Sigmoid colon (tissue), 7 donors: ENCODE data around the gene VWA5A. TPM values are rescaled to one million over a fixed set of nuclear protein-coding genes. Genes with fewer than 3 reads are reported as not detected.
"Not testable (repeated sequence)": the region's sequence is repeated elsewhere in the genome, so short reads cannot be mapped to it uniquely, and the experiment has no call there.

ENCODE experiments used
- DNase-seq: peaks from one replicate; pipeline ENCODE4 v3.0.0-alpha.2; 2019
- H3K27ac ChIP-seq, 4 donors: fragments of 200-600 bp; sonication (generic); one replicate each; pipeline ENCODE4 v1.5.1; 2016 to 2019; ENCODE audit warnings: mild to moderate bottlenecking in 1 of 4
- H3K27me3 ChIP-seq, 3 donors: fragments of 200-600 bp; sonication (generic); one replicate each; pipeline ENCODE4 v1.5.1; 2019; ENCODE audit warnings: mild to moderate bottlenecking in 1 of 3
- H3K36me3 ChIP-seq, 4 donors: fragments of 200-600 bp; sonication (generic); one replicate each; pipeline ENCODE4 v1.5.1; 2016 to 2019
- H3K4me1 ChIP-seq, 4 donors: fragments of 200-600 bp; sonication (generic); one replicate each; pipeline ENCODE4 v1.5.1; 2017 to 2019
- H3K4me3 ChIP-seq, 4 donors: fragments of 200-600 bp; sonication (generic); one replicate each; pipeline ENCODE4 v1.5.1; 2017 to 2019; ENCODE audit warnings: mild to moderate bottlenecking in 2 of 4, moderate library complexity in 1 of 4
- H3K9me3 ChIP-seq, 4 donors: fragments of 200-600 bp in 3 of 4; sonication (generic) in 3 of 4; one replicate each; pipeline versions ENCODE4 v1.5.1 to v1.6.1; 2013 to 2019
- CTCF ChIP-seq, 4 experiments: fragments of 450-650 bp in 3 of 4; fragments of 200-600 bp in 1 of 4; IDR thresholded peaks; one replicate each; pipeline ENCODE4 v1.5.1; 2016 to 2019; ENCODE audit warnings: antibody characterized with exemption in 4 of 4, mild to moderate bottlenecking in 3 of 4, moderate library complexity in 2 of 4
- EP300 ChIP-seq, 4 donors: sonication (generic); formaldehyde crosslinking; IDR thresholded peaks; one replicate each; pipeline ENCODE4 v1.6.1; 2017; ENCODE audit warnings: antibody characterized with exemption in 4 of 4
- POLR2A ChIP-seq, 2 donors: fragments of 450-650 bp; IDR thresholded peaks; one replicate each; pipeline ENCODE4 v1.6.1; 2016; ENCODE audit warnings: antibody characterized with exemption in 2 of 2, mild to moderate bottlenecking in 2 of 2, moderate library complexity in 2 of 2
- POLR2AphosphoS5 ChIP-seq, 4 donors: sonication (generic); formaldehyde crosslinking; IDR thresholded peaks; one replicate each; pipeline ENCODE4 v1.6.1; 2017; ENCODE audit warnings: antibody characterized with exemption in 4 of 4
- WGBS, 2 donors: extraction: QIAGEN DNeasy Blood & Tissue Kit; methylation state at CpG; one replicate each; pipeline ENCODE4 v1.1.7; 2013; 5-methylcytosine and 5-hydroxymethylcytosine counted together
- intact Hi-C: fragments of 100-400 bp; cut with DNase I; formaldehyde crosslinking; loops from one replicate; pipeline ENCODE4 v1.15.1; 2023
- polyA plus RNA-seq, 3 donors: library from polyadenylated mRNA; stranded (reverse); fragments of 200-250 nt; gene quantifications; one replicate each; pipeline ENCODE4 v1.2.3, GENCODE V29; 2013
- total RNA-seq, 4 donors: library from RNA; depleted of rRNA; stranded (reverse); fragments of >200 nt; gene quantifications; one replicate each; pipeline ENCODE4 v1.1.0, GENCODE V29; 2016
- donor health status: healthy with polysubstance abuse.
- donor health status: Bipolar disorder and iron deficiency.
- donor health status: healthy.

Gene VWA5A
- total and polyA plus RNA-seq, 7 donors: 14.2 to 43.8 (median 16.6) TPM

GRCh38 chr11:124153821-124154220 is 38.6 kb downstream of the VWA5A start:
- intact Hi-C loops: no loop called here
- no peak overlapping the region for H3K4me3 ChIP-seq
- no peak overlapping the region for H3K27ac ChIP-seq
- DNase-seq: no peak
- H3K9me3 ChIP-seq: no peaks in the 10 kb centered on the region
- 70 to 81% methylated on average over 2 of the region's 2 CpGs for WGBS, 2 donors
- H3K4me1 ChIP-seq: no peaks in the 10 kb centered on the region
- no peaks in the 10 kb centered on the region for H3K27me3 ChIP-seq
- no peaks in the 10 kb centered on the region for H3K36me3 ChIP-seq
- TF ChIP-seq CTCF (IDR thresholded peaks at IDR 0.05) (no peak), EP300 (IDR thresholded peaks at IDR 0.05) (no peak), POLR2AphosphoS5 (IDR thresholded peaks at IDR 0.05) (no peak), POLR2A (IDR thresholded peaks at IDR 0.05) (no peak)

GRCh38 chr11:124159481-124159880 is 44.2 kb downstream of the VWA5A start:
- no peaks in the 10 kb centered on the region for H3K9me3 ChIP-seq
- no peak overlapping the region for H3K27ac ChIP-seq
- TF ChIP-seq POLR2A (IDR thresholded peaks at IDR 0.05): no peak
- TF ChIP-seq CTCF (IDR thresholded peaks at IDR 0.05): no peak
- no peak for TF ChIP-seq POLR2AphosphoS5 (IDR thresholded peaks at IDR 0.05)
- TF ChIP-seq EP300 (IDR thresholded peaks at IDR 0.05): no peak
- no peak overlapping the region for H3K4me3 ChIP-seq
- no peaks in the 10 kb centered on the region for H3K36me3 ChIP-seq
- no peaks in the 10 kb centered on the region for H3K4me1 ChIP-seq
- H3K27me3 ChIP-seq: no peaks in the 10 kb centered on the region
- DNase-seq: no peak
- intact Hi-C loops: no loop called here

GRCh38 chr11:124160986-124161385 is 45.7 kb downstream of the VWA5A start:
- DNase-seq: no peak
- Histone ChIP-seq H3K9me3 (no peaks in the 10 kb centered on the region), H3K27ac (no peak overlapping the region), H3K4me3 (no peak overlapping the region), H3K36me3 (no peaks in the 10 kb centered on the region), H3K27me3 (no peaks in the 10 kb centered on the region), H3K4me1 (no peaks in the 10 kb centered on the region)
- TF ChIP-seq EP300 (IDR thresholded peaks at IDR 0.05) (no peak), POLR2AphosphoS5 (IDR thresholded peaks at IDR 0.05) (no peak), POLR2A (IDR thresholded peaks at IDR 0.05) (no peak), CTCF (IDR thresholded peaks at IDR 0.05) (no peak)
- intact Hi-C loops: no loop called here
- 81 to 82% methylated on average over 5 of the region's 5 CpGs for WGBS, 2 donors

- no peak for DNase-seq
- Histone ChIP-seq H3K36me3 (no peaks in the 10 kb centered on the region), H3K27ac (no peak overlapping the region), H3K4me1 (no peaks in the 10 kb centered on the region), H3K4me3 (no peak overlapping the region), H3K9me3 (no peaks in the 10 kb centered on the region), H3K27me3 (no peaks in the 10 kb centered on the region)
- TF ChIP-seq EP300 (IDR thresholded peaks at IDR 0.05) (no peak), CTCF (IDR thresholded peaks at IDR 0.05) (no peak), POLR2AphosphoS5 (IDR thresholded peaks at IDR 0.05) (no peak), POLR2A (IDR thresholded peaks at IDR 0.05) (no peak)
- WGBS, 2 donors: 78 to 91% methylated on average over 7 of the region's 7 CpGs
- intact Hi-C loops: no loop called here
These were observed 52.6 kb downstream of the VWA5A start for GRCh38 chr11:124167826-124168231.

- TF ChIP-seq POLR2AphosphoS5 (IDR thresholded peaks at IDR 0.05): no peak
- TF ChIP-seq CTCF (IDR thresholded peaks at IDR 0.05): no peak
- TF ChIP-seq POLR2A (IDR thresholded peaks at IDR 0.05): no peak
- no peak for TF ChIP-seq EP300 (IDR thresholded peaks at IDR 0.05)
- Histone ChIP-seq H3K27ac (no peak overlapping the region), H3K36me3 (no peaks in the 10 kb centered on the region), H3K4me3 (no peak overlapping the region), H3K27me3 (no peaks in the 10 kb centered on the region), H3K9me3 (no peaks in the 10 kb centered on the region), H3K4me1 (no peaks in the 10 kb centered on the region)
- intact Hi-C loops: no loop called here
- DNase-seq: no peak
These were observed 53.5 kb downstream of the VWA5A start for GRCh38 chr11:124168796-124169195.

GRCh38 chr11:124170315-124170714 is 55.1 kb downstream of the VWA5A start:
- DNase-seq, H3K27me3 ChIP-seq, H3K4me1 ChIP-seq, H3K27ac ChIP-seq, H3K9me3 ChIP-seq, intact Hi-C loops, H3K4me3 ChIP-seq, H3K36me3 ChIP-seq: not testable (repeated sequence)
- WGBS, 2 donors: 89 to 92% methylated on average over 2 to 5 of the region's 12 CpGs
